LNCAP (cell line): ENCODE results near the gene MAP3K14.

ENCODE experiments used
- TF ChIP-seq, protein P1 (sequence below): fragments of 450-650 bp; IDR thresholded peaks from 2 replicates; pipeline ENCODE4 v1.5.1; 2017; ENCODE audit warnings: mild to moderate bottlenecking

MAP3K14 gene

DNA sequence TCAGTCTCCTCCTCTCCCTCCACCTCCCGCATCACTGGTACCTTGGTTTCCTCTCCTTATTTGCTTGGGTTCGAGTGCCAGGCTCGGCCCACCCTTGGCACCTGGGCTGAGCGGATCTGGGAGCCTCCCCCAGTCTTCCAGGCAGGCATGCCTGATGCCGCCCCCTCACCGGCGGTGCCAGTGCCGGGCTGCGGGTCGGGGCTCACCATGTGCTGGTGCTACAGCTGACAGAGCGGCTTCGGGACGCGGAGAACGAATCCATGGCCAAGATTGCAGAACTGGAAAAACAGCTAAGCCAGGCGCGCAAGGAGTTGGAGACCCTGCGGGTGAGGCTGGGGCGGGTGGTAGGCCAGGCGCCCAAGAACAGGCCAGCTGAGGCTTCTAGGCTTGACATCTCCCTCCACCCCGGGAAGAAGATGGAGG, 75.9 kb downstream of the MAP3K14 start:
- TF ChIP-seq, protein P1, sequence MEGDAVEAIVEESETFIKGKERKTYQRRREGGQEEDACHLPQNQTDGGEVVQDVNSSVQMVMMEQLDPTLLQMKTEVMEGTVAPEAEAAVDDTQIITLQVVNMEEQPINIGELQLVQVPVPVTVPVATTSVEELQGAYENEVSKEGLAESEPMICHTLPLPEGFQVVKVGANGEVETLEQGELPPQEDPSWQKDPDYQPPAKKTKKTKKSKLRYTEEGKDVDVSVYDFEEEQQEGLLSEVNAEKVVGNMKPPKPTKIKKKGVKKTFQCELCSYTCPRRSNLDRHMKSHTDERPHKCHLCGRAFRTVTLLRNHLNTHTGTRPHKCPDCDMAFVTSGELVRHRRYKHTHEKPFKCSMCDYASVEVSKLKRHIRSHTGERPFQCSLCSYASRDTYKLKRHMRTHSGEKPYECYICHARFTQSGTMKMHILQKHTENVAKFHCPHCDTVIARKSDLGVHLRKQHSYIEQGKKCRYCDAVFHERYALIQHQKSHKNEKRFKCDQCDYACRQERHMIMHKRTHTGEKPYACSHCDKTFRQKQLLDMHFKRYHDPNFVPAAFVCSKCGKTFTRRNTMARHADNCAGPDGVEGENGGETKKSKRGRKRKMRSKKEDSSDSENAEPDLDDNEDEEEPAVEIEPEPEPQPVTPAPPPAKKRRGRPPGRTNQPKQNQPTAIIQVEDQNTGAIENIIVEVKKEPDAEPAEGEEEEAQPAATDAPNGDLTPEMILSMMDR, result no peak

DNA sequence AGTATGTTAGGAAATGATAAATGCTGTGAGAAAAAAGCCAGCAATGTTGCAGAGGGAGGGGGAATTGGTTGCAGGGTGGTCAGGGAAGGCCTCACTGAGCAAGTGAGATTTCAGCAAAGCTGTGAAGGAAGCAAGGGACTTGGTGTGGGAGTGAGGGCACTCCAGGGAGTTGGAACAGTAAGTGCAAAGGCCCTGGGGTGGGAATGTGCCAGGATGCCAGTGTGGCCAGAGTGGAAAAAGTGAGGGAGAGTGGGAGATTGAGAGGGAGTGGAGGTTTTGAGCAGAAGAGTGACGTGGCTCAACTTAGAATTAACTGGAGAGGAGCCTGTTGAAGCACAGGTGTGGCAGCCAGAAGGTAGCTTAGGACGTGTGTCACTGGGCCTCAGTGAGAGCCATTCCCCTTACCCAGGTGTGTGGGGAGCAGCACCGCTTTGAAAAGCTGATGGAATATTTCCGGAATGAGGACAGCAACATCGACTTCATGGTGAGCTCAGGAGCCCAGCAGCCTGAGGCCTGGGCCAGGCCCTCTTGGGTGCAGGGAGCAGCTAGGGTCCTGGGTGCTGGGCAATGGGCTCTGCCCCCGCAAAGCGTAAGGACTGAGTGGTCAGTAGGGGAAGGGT, 78.6 kb downstream of the MAP3K14 start:
- TF ChIP-seq, protein P1, result no peak

DNA sequence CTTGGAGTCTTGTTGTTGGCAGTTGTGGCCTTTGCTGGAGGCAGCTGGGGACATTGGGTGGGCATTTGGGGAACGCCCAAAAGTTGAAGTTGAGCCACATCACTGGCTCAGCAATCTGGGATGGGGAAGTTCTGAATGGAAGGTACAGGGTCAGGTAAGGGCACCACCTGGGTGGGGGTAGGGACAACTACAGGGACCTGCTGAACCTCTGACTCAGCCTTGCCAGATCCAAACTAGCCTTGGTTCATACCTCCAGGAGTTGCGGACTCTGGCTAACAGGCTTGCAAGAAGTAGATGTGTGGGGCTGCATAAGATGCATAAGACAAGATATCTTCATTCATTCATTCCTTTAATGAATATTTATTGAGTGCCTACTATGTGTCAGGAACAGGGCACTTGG, 79.1 kb downstream of the MAP3K14 start:
- TF ChIP-seq, protein P1, result no peak

DNA sequence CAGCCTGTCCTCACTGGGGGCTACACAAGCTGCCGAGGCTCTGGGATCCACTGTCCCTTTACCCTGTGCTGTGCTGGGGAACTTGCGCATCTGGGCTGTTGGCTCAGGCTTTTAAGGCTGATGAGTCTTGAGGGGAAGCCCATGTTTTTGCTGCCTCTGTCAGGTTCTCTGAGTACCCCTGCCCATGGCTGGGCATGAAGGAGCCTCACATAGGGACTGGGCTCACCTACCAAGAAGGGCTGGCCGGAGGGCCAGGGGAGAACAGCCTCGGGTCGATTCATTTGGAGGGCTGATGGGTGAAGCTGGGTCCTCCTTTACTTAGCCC, 80.6 kb downstream of the MAP3K14 start:
- TF ChIP-seq, protein P1, result no peak

DNA sequence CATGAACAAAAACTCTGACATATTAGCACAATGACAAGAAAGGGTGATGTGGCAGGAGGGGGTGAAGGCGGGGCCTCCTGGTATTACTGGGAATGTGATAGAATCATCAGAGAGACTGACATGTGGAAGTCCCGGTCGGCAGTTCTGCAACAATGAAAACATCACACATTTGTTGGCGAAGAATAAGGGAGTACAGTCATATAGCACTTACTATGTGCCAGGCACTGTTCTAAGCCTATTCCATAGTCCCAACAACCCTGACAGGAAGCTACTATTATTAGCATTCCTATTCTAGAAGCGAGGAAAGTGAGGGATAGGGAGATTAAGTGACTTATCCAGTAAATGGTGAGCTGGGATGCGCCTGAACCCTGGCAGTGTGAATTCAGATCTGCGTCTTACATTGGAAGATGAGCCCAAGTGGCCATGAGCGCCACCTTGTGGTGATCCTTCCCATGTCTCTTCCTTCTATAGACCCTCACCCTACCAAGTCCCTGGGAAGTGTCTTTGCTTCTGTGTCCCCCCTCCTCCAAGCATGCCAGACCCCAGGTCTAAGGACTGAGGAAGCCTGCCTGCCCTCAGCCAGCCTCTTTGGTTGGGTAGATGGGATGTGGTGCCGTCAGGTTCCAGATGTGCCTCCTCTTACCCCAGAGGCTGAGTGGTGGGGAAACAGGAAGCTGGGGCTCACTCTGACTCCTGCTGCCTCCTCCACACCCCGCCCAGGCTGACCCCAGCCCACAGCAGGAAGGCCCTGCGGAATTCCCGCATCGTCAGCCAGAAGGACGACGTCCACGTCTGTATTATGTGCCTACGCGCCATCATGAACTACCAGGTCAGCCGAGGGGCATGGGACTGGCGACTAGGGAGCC, 81.2 kb downstream of the MAP3K14 start:
- TF ChIP-seq, protein P1, result peak; percentile 92

DNA sequence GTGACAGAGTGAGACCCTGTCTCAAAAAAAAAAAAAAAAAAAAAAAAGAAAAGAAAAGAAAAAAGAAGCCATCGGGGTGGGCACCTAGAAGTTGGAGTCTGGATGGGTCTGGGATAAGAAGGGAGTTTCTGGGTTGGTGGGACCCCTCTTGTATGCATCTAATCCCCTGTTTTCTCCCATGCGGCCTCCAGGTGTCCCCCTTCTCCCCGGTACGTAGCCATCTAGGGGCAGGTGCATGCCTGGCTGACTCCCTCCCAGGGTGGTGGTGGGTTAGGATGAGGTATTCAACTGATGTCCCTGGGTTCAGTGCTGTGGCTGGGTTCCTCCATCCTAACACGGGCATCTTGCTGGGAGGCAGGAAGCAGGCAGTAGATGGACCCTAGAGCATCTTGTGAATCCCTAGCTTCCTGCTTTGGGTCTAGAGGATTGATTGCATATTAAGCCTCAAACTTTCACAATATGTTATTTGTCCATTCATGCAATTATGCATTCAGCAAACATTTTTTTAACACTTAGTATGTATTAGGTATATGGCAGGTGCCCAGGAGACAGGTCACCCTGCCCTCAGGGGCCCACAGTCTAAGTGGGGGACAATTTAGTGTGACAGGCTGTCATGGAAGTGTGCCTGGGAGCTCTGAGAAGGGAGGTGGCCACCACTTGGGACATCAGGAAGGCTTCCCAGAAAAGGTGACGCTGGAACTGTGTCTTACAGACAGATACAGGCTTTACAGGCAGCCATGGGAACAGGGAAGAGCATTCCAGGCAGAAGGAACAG, 82.0 kb downstream of the MAP3K14 start:
- TF ChIP-seq, protein P1, result peak; percentile 29; the same call in 1 of the 2 replicates

DNA sequence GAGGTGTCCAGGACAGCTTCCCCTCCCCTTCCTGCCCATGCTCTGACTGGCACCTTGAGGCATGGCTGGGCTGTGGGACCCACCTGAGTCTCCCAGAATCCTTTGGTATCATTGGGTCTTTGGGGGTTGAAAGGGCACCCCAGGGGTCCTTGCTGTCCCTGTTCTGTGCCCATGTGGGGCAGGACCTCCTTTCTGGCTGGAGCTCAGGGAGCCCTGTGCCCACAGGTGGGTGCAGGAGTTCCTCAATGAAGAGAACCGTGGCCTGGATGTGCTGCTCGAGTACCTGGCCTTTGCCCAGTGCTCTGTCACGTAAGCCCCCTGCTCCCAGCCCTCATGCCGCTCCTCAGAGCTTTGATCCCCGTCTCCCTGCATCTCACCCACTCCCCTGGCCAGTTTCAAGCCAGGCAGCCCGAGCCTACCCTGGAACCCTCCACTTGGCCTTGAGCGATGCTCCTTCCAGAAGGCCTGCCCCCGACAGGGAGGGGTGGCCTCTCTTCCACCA, 83.3 kb downstream of the MAP3K14 start:
- TF ChIP-seq, protein P1, result no peak
